Measurements from ENCODE around the gene DLGAP1. TPM values are rescaled to one million over a fixed set of nuclear protein-coding genes. Genes with fewer than 3 reads are reported as not detected.

Gene DLGAP1
- total RNA-seq, 6 experiments from 2014 or later, result 0.19 to 1.3 (median 0.62) TPM

- H3K9me3 Mint-ChIP-seq, result no peaks in the 10 kb centered on the region
- H3K27ac Mint-ChIP-seq, result no peak overlapping the region
- no peak overlapping the region for H3K4me3 Mint-ChIP-seq
These were observed 523.5 kb downstream of the DLGAP1 start for GRCh38 chr18:3931542-3932112.

GRCh38 chr18:3931013-3931315 lies 524.1 kb downstream of the DLGAP1 start:
- Mint-ChIP-seq H3K4me3 (no peak overlapping the region), H3K27ac (no peak overlapping the region), H3K27me3 (ENCODE audit: insufficient read depth) (no peaks in the 10 kb centered on the region), H3K4me1 (ENCODE audit: low read depth) (0 out of 2 replicates have a peak, but pooled peaks cover 6% of the 10 kb centered on the region), H3K9me3 (no peaks in the 10 kb centered on the region), H3K36me3 (ENCODE audit: low read depth) (no peaks in the 10 kb centered on the region)
- no peak for TF ChIP-seq CTCF (IDR thresholded peaks at IDR 0.05)
- no peak for DNase-seq

More at GRCh38 chr18:3931542-3932112, 523.5 kb downstream of the DLGAP1 start:
- no peaks in the 10 kb centered on the region for H3K27me3 Mint-ChIP-seq (ENCODE audit: insufficient read depth)
- DNase-seq, result no peak
- no peak for TF ChIP-seq CTCF (IDR thresholded peaks at IDR 0.05)
- H3K4me1 Mint-ChIP-seq (ENCODE audit: low read depth), result 0 out of 2 replicates have a peak, but pooled peaks cover 6% of the 10 kb centered on the region
- H3K36me3 Mint-ChIP-seq (ENCODE audit: low read depth), result no peaks in the 10 kb centered on the region

- DNase-seq, result no peak
- Mint-ChIP-seq H3K9me3 (no peaks in the 10 kb centered on the region), H3K27ac (no peak overlapping the region), H3K4me3 (no peak overlapping the region), H3K4me1 (ENCODE audit: low read depth) (0 out of 2 replicates have a peak, but pooled peaks cover 4% of the 10 kb centered on the region), H3K36me3 (ENCODE audit: low read depth) (no peaks in the 10 kb centered on the region), H3K27me3 (ENCODE audit: insufficient read depth) (no peaks in the 10 kb centered on the region)
- TF ChIP-seq CTCF (IDR thresholded peaks at IDR 0.05), result no peak
These were observed 524.7 kb downstream of the DLGAP1 start for GRCh38 chr18:3930126-3931012.

GRCh38 chr18:3924455-3924854 lies 530.7 kb downstream of the DLGAP1 start:
- no peak for DNase-seq

GRCh38 chr18:3923750-3924149 lies 531.4 kb downstream of the DLGAP1 start:
- no peak for TF ChIP-seq CTCF (IDR thresholded peaks at IDR 0.05)
- Mint-ChIP-seq H3K9me3 (no peaks in the 10 kb centered on the region), H3K27ac (peak overlapping the region; percentile 74), H3K27me3 (ENCODE audit: insufficient read depth) (no peaks in the 10 kb centered on the region), H3K4me3 (peak overlapping the region; percentile 65), H3K4me1 (ENCODE audit: low read depth) (peaks cover 35% of the 10 kb centered on the region), H3K36me3 (ENCODE audit: low read depth) (no peaks in the 10 kb centered on the region)
- DNase-seq, result peak; percentile 74

More at GRCh38 chr18:3924455-3924854, 530.7 kb downstream of the DLGAP1 start:
- Mint-ChIP-seq H3K36me3 (ENCODE audit: low read depth) (no peaks in the 10 kb centered on the region), H3K4me1 (ENCODE audit: low read depth) (peaks cover 35% of the 10 kb centered on the region), H3K27me3 (ENCODE audit: insufficient read depth) (no peaks in the 10 kb centered on the region), H3K9me3 (no peaks in the 10 kb centered on the region), H3K27ac (peak overlapping the region; percentile 74), H3K4me3 (peak overlapping the region; percentile 65)
- no peak for TF ChIP-seq CTCF (IDR thresholded peaks at IDR 0.05)

Measured in HFFc6 (cell line).